ENCODE data around the gene FBF1. TPM values are rescaled to one million over a fixed set of nuclear protein-coding genes. Genes with fewer than 3 reads are reported as not detected.

FBF1 gene
- total RNA-seq, 1 donor from 2014 or later, result 5.1 TPM

DNA sequence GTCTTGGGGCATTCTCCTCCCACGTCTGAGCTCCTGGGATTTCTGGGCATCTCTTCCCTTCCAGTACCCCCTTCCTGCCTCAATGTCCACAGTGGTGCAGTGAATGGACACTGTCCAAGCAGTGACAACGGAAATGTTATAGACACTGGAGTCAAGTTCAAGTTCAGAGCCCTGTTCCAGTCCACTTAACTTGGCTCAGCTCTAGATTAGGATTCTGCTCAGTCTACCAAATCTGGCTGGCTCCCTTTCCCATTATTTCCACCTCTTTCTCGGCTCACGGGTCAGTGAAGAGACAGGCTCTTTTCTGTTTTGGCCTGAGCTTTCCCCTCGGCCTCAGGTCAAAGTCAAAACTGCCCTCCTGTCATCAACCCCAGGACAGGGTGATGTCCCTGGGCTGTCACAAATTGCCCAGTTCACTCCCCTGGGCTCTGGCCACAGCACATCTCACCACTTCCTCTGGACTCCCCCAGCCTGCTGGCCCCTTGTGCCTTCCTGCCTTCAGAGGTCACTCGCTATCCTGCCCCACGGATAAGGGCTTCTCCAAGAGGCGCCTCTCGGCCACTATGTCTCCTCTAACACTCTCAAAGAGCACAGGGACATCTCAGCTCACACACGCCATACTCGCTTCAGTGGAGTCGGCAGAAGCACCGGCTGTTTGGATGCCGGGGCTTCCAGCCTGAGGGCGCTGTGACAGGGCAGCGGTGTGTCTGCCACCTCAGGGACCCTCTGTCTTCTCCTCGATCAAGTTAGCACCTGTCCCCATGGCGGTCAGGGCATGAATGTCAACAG, 18.5 kb downstream of the FBF1 start:
- DNase-seq (ENCODE audit: low read depth) (no peak), FAIRE-seq (no peak)
- Mint-ChIP-seq H3K9me3 (ENCODE audit: unreplicated experiment) (no peaks in the 10 kb centered on the region), H3K27me3 (ENCODE audit: low read depth, unreplicated experiment) (peaks cover 5% of the 10 kb centered on the region), H3K4me1 (ENCODE audit: low read depth, unreplicated experiment) (no peaks in the 10 kb centered on the region), H3K36me3 (ENCODE audit: low read depth, unreplicated experiment) (peaks cover 9% of the 10 kb centered on the region), H3K4me3 (ENCODE audit: unreplicated experiment) (no peak overlapping the region), H3K27ac (ENCODE audit: unreplicated experiment) (no peak overlapping the region)
- Histone ChIP-seq H4K20me1 (ENCODE audit: insufficient read depth, low read length) (no peaks in the 10 kb centered on the region), H3K9ac (ENCODE audit: low read length) (no peak overlapping the region), H3K4me1 (ENCODE audit: insufficient read depth, low read length) (no peaks in the 10 kb centered on the region), H3K27me3 (ENCODE audit: insufficient read depth, low read length) (no peaks in the 10 kb centered on the region), H3K36me3 (ENCODE audit: insufficient read depth, low read length) (peaks cover 2% of the 10 kb centered on the region), H3K4me3 (ENCODE audit: insufficient read depth, low read depth, low read length) (no peak overlapping the region), H3K27ac (ENCODE audit: low read depth, low read length) (no peak overlapping the region), H2AFZ (ENCODE audit: low read depth, low read length) (no peak overlapping the region), H3K4me2 (ENCODE audit: low read length) (no peak overlapping the region), H3K9me3 (ENCODE audit: insufficient read depth, low read depth, low read length) (no peaks in the 10 kb centered on the region), H3K79me2 (ENCODE audit: insufficient read depth, low read length) (no peaks in the 10 kb centered on the region)
- TF ChIP-seq, protein P1, sequence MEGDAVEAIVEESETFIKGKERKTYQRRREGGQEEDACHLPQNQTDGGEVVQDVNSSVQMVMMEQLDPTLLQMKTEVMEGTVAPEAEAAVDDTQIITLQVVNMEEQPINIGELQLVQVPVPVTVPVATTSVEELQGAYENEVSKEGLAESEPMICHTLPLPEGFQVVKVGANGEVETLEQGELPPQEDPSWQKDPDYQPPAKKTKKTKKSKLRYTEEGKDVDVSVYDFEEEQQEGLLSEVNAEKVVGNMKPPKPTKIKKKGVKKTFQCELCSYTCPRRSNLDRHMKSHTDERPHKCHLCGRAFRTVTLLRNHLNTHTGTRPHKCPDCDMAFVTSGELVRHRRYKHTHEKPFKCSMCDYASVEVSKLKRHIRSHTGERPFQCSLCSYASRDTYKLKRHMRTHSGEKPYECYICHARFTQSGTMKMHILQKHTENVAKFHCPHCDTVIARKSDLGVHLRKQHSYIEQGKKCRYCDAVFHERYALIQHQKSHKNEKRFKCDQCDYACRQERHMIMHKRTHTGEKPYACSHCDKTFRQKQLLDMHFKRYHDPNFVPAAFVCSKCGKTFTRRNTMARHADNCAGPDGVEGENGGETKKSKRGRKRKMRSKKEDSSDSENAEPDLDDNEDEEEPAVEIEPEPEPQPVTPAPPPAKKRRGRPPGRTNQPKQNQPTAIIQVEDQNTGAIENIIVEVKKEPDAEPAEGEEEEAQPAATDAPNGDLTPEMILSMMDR (IDR thresholded peaks at IDR 0.05; ENCODE audit: insufficient read depth, low read depth, low read length), result no peak
- no peak for TF ChIP-seq EZH2 (IDR thresholded peaks at IDR 0.05; ENCODE audit: insufficient read depth, low read length)

DNA sequence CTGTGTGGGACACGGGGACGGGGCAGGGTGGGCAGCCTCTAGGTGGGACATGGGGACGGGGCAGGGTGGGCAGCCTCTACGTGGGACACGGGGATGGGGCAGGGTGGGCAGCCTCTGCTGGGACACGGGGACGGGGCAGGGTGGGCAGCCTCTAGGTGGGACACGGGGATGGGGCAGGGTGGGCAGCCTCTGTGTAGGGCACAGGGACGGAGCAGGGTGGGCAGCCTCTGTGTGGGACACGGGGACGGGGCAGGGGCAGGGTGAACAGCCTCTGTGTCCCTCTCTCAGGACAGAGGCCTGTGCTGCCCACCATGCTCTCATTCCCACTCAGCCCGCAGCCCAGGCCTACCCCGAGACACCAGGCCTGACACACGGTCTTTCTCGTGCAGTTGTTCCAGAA, 19.2 kb downstream of the FBF1 start:
- Mint-ChIP-seq H3K27ac (ENCODE audit: unreplicated experiment) (no peak overlapping the region), H3K36me3 (ENCODE audit: low read depth, unreplicated experiment) (peaks cover 12% of the 10 kb centered on the region), H3K27me3 (ENCODE audit: low read depth, unreplicated experiment) (peaks cover 8% of the 10 kb centered on the region), H3K4me1 (ENCODE audit: low read depth, unreplicated experiment) (no peaks in the 10 kb centered on the region), H3K4me3 (ENCODE audit: unreplicated experiment) (no peak overlapping the region), H3K9me3 (ENCODE audit: unreplicated experiment) (no peaks in the 10 kb centered on the region)
- TF ChIP-seq, protein P1 (IDR thresholded peaks at IDR 0.05; ENCODE audit: insufficient read depth, low read depth, low read length), result no peak
- H3K4me3 ChIP-seq (ENCODE audit: insufficient read depth, low read depth, low read length), result no peak overlapping the region
- H3K4me2 ChIP-seq (ENCODE audit: low read length), result no peak overlapping the region
- H3K36me3 ChIP-seq (ENCODE audit: insufficient read depth, low read length), result peaks cover 2% of the 10 kb centered on the region
- no peaks in the 10 kb centered on the region for H4K20me1 ChIP-seq (ENCODE audit: insufficient read depth, low read length)
- no peak overlapping the region for H3K9ac ChIP-seq (ENCODE audit: low read length)
- H3K27ac ChIP-seq (ENCODE audit: low read depth, low read length), result no peak overlapping the region
- H3K9me3 ChIP-seq (ENCODE audit: insufficient read depth, low read depth, low read length), result no peaks in the 10 kb centered on the region
- no peaks in the 10 kb centered on the region for H3K27me3 ChIP-seq (ENCODE audit: insufficient read depth, low read length)
- no peak overlapping the region for H2AFZ ChIP-seq (ENCODE audit: low read depth, low read length)
- FAIRE-seq, result no peak
- DNase-seq (ENCODE audit: low read depth), result no peak
- no peaks in the 10 kb centered on the region for H3K4me1 ChIP-seq (ENCODE audit: insufficient read depth, low read length)
- no peaks in the 10 kb centered on the region for H3K79me2 ChIP-seq (ENCODE audit: insufficient read depth, low read length)

DNA sequence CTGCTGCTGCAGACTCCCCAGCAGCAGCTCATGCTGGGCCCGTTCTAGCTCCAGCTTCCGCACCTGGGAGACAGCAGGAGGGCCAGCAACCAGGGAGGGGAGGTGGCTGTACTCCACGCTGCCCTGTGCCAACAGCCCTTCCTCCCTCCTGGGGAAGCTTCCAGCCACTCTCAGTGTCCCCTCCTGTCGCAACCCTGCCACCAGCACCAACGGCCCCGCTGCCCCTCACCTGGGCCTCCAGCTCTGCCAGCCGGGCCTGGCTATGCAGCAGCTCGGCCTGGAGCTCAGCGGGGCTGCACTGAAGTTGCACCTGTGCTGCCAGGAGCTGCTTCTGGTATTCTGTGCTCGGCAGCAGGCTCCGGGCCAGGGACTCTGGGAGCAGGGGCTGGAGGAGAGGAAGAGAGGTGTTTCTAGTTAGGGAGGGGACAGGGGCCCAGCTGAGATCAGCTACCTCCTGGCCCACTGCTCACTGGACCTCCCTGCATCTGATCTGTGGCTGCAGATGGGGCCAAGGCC, 20.7 kb downstream of the FBF1 start:
- no peak overlapping the region for H2AFZ ChIP-seq (ENCODE audit: low read depth, low read length)
- Mint-ChIP-seq H3K36me3 (ENCODE audit: low read depth, unreplicated experiment) (peaks cover 12% of the 10 kb centered on the region), H3K27me3 (ENCODE audit: low read depth, unreplicated experiment) (peaks cover 8% of the 10 kb centered on the region), H3K4me3 (ENCODE audit: unreplicated experiment) (no peak overlapping the region), H3K4me1 (ENCODE audit: low read depth, unreplicated experiment) (no peaks in the 10 kb centered on the region), H3K9me3 (ENCODE audit: unreplicated experiment) (no peaks in the 10 kb centered on the region), H3K27ac (ENCODE audit: unreplicated experiment) (no peak overlapping the region)
- H3K4me2 ChIP-seq (ENCODE audit: low read length), result no peak overlapping the region
- FAIRE-seq, result no peak
- H3K9me3 ChIP-seq (ENCODE audit: insufficient read depth, low read depth, low read length), result no peaks in the 10 kb centered on the region
- TF ChIP-seq EZH2 (IDR thresholded peaks at IDR 0.05; ENCODE audit: insufficient read depth, low read length), result no peak
- TF ChIP-seq, protein P1 (IDR thresholded peaks at IDR 0.05; ENCODE audit: insufficient read depth, low read depth, low read length), result no peak
- H3K4me1 ChIP-seq (ENCODE audit: insufficient read depth, low read length), result no peaks in the 10 kb centered on the region
- H3K36me3 ChIP-seq (ENCODE audit: insufficient read depth, low read length), result no peaks in the 10 kb centered on the region
- H3K9ac ChIP-seq (ENCODE audit: low read length), result no peak overlapping the region
- H3K27ac ChIP-seq (ENCODE audit: low read depth, low read length), result no peak overlapping the region
- H4K20me1 ChIP-seq (ENCODE audit: insufficient read depth, low read length), result no peaks in the 10 kb centered on the region
- no peak overlapping the region for H3K4me3 ChIP-seq (ENCODE audit: insufficient read depth, low read depth, low read length)
- H3K27me3 ChIP-seq (ENCODE audit: insufficient read depth, low read length), result no peaks in the 10 kb centered on the region
- no peak for DNase-seq (ENCODE audit: low read depth)
- H3K79me2 ChIP-seq (ENCODE audit: insufficient read depth, low read length), result no peaks in the 10 kb centered on the region

All from astrocyte (in vitro differentiated cells and primary cell).